Esophagus squamous epithelium (tissue), 5 donors: ENCODE data around the gene DENND6B. TPM values are rescaled to one million over a fixed set of nuclear protein-coding genes. Genes with fewer than 3 reads are reported as not detected.

Source experiments
- DNase-seq: peaks from one replicate; lab custom pipeline; 2025; lab: John Stamatoyannopoulos, UW
- H3K27ac ChIP-seq, 4 donors: fragments of 200-600 bp; sonication (generic); one replicate each; pipeline ENCODE4 v1.5.1; 2016 to 2019; ENCODE audit warnings: mild to moderate bottlenecking in 1 of 4
- H3K27me3 ChIP-seq, 4 donors: fragments of 200-600 bp; sonication (generic); 1 replicate in 3 of 4; 2 replicates in 1 of 4; pipeline versions ENCODE4 v1.5.1 to v1.6.0; 2017 to 2021; ENCODE audit warnings: antibody characterized with exemption in 1 of 4
- H3K36me3 ChIP-seq, 3 donors: fragments of 200-600 bp; sonication (generic); one replicate each; pipeline ENCODE4 v1.5.1; 2016 to 2019
- H3K4me1 ChIP-seq, 3 donors: fragments of 200-600 bp; sonication (generic); one replicate each; pipeline ENCODE4 v1.5.1; 2017 to 2019
- H3K4me3 ChIP-seq, 4 donors: fragments of 200-600 bp; sonication (generic); 1 replicate in 3 of 4; 2 replicates in 1 of 4; pipeline ENCODE4 v1.5.1; 2016 to 2019; ENCODE audit warnings: mild to moderate bottlenecking in 2 of 4, moderate library complexity in 1 of 4
- H3K9me3 ChIP-seq, 3 donors: fragments of 200-600 bp; sonication (generic); one replicate each; pipeline ENCODE4 v1.5.1; 2016 to 2019
- POLR2A ChIP-seq, 4 donors: fragments of 450-650 bp; IDR thresholded peaks; one replicate each; pipeline ENCODE4 v1.6.1; 2017; ENCODE audit warnings: antibody characterized with exemption in 4 of 4, mild to moderate bottlenecking in 4 of 4, moderate library complexity in 3 of 4
- WGBS, 2 donors: methylation state at CpG; one replicate each; pipeline ENCODE4 v1.1.5; 2018; 5-methylcytosine and 5-hydroxymethylcytosine counted together
- intact Hi-C: fragments of 100-400 bp; cut with DNase I; formaldehyde crosslinking; loops from one replicate; pipeline ENCODE4 v1.15.0; 2022
- total RNA-seq, 4 donors: library from RNA; depleted of rRNA; stranded (reverse); fragments of >200 nt; gene quantifications; one replicate each; pipeline ENCODE4 v1.1.0, GENCODE V29; 2016
- TF ChIP-seq, protein P1 (sequence below), 6 experiments: fragments of 450-650 bp in 4 of 6; fragments of 200-600 bp in 2 of 6; sonication (generic) in 2 of 6; IDR thresholded peaks; one replicate each; pipeline ENCODE4 v1.5.1; 2016 to 2019; ENCODE audit warnings: antibody characterized with exemption in 6 of 6, mild to moderate bottlenecking in 4 of 6, moderate library complexity in 4 of 6
- donor health status: DM: yes; HTN: yes; CAD: no.

The DENND6B gene
- total RNA-seq, 4 donors from 2014 or later = 0.88 to 3.6 (median 2.9) TPM

DNA sequence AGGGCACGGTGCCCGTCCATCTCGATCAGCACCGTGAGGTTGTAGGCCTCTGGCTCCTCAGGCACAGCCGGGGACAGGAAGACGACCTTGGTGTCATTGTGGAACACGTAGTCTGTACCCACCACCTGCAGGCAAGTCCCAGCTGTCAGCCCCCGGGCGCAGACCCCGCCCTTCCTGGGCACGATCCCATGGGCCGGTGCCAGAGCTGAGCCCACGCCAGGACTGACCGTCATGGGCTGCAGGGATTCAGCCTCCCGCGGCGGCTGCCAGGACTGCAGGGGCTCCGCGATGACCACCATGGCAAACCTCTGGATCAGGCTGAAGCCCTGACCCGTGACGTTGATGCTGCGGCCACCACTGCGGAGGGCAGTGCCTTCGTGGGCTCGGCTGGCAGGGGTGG, 44.9 kb downstream of the DENND6B start:
- WGBS, 2 donors = 20% methylated on average over 3 of the region's 25 CpGs; no CpG with 5 or more reads in 1 of the 2 donors
- Histone ChIP-seq H3K4me1 (peaks cover 14 to 95% (median 24%) of the 10 kb centered on the region in 3 donors), H3K27me3 (no peaks in the 10 kb centered on the region), H3K27ac (peak overlapping the region; percentile 74 to 89 (median 87)), H3K9me3 (no peaks in the 10 kb centered on the region), H3K4me3 (peak overlapping the region in 3 of 4 donors; percentile 18 to 40 (median 31)), H3K36me3 (peaks cover 80 to 95% (median 80%) of the 10 kb centered on the region in 3 donors)
- TF ChIP-seq, protein P1, sequence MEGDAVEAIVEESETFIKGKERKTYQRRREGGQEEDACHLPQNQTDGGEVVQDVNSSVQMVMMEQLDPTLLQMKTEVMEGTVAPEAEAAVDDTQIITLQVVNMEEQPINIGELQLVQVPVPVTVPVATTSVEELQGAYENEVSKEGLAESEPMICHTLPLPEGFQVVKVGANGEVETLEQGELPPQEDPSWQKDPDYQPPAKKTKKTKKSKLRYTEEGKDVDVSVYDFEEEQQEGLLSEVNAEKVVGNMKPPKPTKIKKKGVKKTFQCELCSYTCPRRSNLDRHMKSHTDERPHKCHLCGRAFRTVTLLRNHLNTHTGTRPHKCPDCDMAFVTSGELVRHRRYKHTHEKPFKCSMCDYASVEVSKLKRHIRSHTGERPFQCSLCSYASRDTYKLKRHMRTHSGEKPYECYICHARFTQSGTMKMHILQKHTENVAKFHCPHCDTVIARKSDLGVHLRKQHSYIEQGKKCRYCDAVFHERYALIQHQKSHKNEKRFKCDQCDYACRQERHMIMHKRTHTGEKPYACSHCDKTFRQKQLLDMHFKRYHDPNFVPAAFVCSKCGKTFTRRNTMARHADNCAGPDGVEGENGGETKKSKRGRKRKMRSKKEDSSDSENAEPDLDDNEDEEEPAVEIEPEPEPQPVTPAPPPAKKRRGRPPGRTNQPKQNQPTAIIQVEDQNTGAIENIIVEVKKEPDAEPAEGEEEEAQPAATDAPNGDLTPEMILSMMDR (IDR thresholded peaks at IDR 0.05) = no peak
- TF ChIP-seq POLR2A (IDR thresholded peaks at IDR 0.05) = no peak
- intact Hi-C loops = loop anchor here (5.0 kb wide), 1 partner anchor 50 kb away; no protein-coding TSS in a partner anchor
- no peak for DNase-seq

DNA sequence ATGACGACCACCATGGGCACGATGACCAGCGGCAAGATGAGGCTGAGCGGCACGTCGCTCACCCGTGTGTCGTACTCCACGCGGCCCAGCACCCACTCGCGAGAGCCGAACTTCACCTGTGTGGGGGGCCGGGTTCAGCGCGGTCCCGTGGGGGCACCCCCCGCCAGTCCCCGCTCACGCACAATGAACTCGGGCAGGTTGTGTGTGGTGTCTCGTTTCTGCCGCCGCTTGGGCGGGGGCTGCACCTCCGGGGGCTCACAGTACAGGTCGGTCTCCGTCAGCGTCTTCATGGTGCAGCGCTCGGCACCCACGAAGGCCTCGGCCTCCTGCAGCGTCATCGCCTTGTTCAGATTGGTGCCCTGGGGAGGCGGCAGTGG, 45.4 kb downstream of the DENND6B start:
- Histone ChIP-seq H3K27me3 (no peaks in the 10 kb centered on the region), H3K4me3 (no peak overlapping the region), H3K4me1 (peaks cover 11 to 95% (median 24%) of the 10 kb centered on the region in 3 donors), H3K9me3 (no peaks in the 10 kb centered on the region), H3K36me3 (peaks cover 78 to 95% (median 79%) of the 10 kb centered on the region in 3 donors), H3K27ac (peak overlapping the region; percentile 74 to 89 (median 87))
- intact Hi-C loops = loop anchor here (5.0 kb wide), 1 partner anchor 51 kb away; no protein-coding TSS in a partner anchor
- TF ChIP-seq, protein P1 (IDR thresholded peaks at IDR 0.05) = no peak
- no peak for TF ChIP-seq POLR2A (IDR thresholded peaks at IDR 0.05)
- whole genome bisulfite sequencing, 2 donors = 90 to 96% methylated on average over 10 to 22 of the region's 36 CpGs
- DNase-seq = no peak

DNA sequence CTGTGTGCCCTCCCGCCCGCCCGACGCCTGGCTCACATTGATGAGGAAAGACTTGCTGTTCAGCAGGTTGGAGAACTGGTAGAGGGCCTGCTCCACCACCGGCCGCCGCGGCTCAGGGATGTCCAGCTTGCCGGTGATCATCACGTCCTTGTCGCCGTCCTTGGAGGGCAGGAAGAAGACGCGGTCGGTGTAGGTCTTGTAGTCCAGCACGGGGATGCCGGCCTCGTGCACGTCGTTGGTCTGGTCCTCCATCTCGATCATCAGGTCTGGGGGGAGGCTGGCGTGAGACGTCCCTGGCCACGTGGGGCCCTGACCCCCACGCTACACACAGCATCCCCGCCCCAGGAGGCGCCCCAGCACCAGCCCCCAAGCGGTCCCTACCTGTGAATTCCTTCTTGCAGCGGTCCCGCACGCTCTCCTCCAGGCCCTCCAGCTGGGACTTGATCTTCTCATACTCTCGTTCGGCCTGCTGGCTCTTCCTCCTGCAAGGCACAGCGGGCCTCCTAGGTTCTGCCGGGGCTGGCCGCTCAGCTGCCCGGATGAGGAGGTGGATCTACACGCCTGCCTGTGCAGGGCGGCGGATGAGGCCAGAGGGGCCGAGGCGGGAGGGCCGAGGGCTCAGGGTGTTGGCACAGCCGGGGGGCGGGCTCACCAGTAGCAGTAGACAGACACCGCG, 46.0 kb downstream of the DENND6B start:
- Histone ChIP-seq H3K9me3 (no peaks in the 10 kb centered on the region), H3K4me3 (no peak overlapping the region), H3K27me3 (no peaks in the 10 kb centered on the region), H3K36me3 (peaks cover 78 to 95% (median 78%) of the 10 kb centered on the region in 3 donors), H3K4me1 (peaks cover 11 to 95% (median 24%) of the 10 kb centered on the region in 3 donors), H3K27ac (peak overlapping the region; percentile 74 to 89 (median 87))
- TF ChIP-seq, protein P1 (IDR thresholded peaks at IDR 0.05) = no peak
- TF ChIP-seq POLR2A (IDR thresholded peaks at IDR 0.05) = no peak
- no peak for DNase-seq
- intact Hi-C loops = loop anchor here (5.0 kb wide), 1 partner anchor 51 kb away; no protein-coding TSS in a partner anchor
- WGBS, 2 donors = 90 to 91% methylated on average over 29 to 31 of the region's 47 CpGs

DNA sequence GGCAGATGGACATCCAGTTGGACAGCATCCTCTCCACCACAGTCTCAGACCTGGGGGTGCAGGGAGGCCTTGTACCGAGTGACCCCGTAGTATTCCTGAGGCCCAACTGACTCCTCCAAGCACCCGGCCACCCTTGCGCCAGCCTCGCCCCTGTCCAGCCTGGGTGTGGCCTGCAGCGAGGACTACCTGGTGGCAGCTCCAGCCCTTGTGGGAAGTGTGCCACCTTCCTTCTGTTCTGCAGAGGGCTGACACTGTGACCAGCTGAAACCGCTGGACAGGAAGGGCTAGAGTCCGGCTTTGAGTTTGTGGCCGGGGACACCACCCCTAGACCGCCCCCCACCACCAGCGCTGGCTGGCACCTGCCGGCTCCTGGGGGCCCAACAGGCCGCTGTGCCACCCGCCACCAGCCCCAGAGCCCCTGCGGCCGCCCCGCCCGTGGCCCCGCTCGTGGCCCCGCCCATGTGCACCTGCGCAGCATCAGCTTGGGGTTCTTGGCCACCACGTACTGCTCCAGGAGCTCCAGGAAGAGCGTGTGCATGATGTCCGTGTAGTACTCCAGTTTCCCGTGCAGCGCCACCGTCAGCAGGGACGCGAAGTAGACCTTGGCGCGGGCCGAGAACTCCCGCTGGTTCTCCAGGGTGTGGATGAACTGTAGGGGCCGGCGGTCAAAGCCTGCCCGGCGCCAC, 46.6 kb downstream of the DENND6B start:
- Histone ChIP-seq H3K27me3 (no peaks in the 10 kb centered on the region), H3K4me3 (no peak overlapping the region), H3K27ac (peak overlapping the region; percentile 17 to 87 (median 50)), H3K36me3 (peaks cover 80 to 98% (median 82%) of the 10 kb centered on the region in 3 donors), H3K4me1 (peaks cover 11 to 100% (median 24%) of the 10 kb centered on the region in 3 donors), H3K9me3 (no peaks in the 10 kb centered on the region)
- intact Hi-C loops = loop anchor here (5.0 kb wide), 1 partner anchor 52 kb away; no protein-coding TSS in a partner anchor
- no peak for DNase-seq
- TF ChIP-seq POLR2A (IDR thresholded peaks at IDR 0.05) = no peak
- TF ChIP-seq, protein P1 (IDR thresholded peaks at IDR 0.05) = no peak
- WGBS, 2 donors = 70 to 91% methylated on average over 2 to 17 of the region's 38 CpGs
